DND-41 (cell line): ENCODE data around the gene HECW1.
"Not testable (repeated sequence)": the region's sequence is repeated elsewhere in the genome, so short reads cannot be mapped to it uniquely, and the experiment has no call there.

Experiments used
- EZH2 ChIP-seq: IDR thresholded peaks from 3 replicates; pipeline ENCODE4 v1.6.1; 2012; ENCODE audit warnings: borderline replicate concordance, low read depth, mild to moderate bottlenecking, moderate library complexity, low read length, inconsistent platforms; ENCODE audit not compliant: severe bottlenecking
- TF ChIP-seq, protein P1 (sequence below): IDR thresholded peaks from 2 replicates; pipeline ENCODE4 v1.5.1; 2012; ENCODE audit warnings: borderline replicate concordance, low read length, moderate library complexity, mild to moderate bottlenecking; ENCODE audit not compliant: poor library complexity, severe bottlenecking; ENCODE audit errors: extremely low read depth

DNA sequence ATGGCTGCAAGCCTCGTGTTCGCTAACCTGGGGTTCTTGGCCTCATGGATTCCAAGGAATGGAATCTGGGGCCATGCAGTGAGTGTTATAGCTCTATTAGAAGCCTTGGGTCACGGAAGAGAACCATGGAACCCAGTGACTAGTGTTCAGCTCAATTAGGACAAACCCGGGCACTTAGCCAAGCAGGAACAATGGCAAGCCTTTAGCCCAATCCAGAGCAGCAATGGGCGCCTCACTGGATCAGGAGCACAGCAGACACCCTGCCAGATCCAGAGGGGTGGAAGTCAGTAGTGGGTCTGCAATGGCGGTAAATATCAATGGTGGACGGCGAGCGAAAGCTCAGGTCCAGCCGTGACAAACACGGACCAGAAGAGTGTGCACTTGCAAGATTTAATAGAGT, 98.1 kb downstream of the HECW1 start:
- TF ChIP-seq, protein P1, sequence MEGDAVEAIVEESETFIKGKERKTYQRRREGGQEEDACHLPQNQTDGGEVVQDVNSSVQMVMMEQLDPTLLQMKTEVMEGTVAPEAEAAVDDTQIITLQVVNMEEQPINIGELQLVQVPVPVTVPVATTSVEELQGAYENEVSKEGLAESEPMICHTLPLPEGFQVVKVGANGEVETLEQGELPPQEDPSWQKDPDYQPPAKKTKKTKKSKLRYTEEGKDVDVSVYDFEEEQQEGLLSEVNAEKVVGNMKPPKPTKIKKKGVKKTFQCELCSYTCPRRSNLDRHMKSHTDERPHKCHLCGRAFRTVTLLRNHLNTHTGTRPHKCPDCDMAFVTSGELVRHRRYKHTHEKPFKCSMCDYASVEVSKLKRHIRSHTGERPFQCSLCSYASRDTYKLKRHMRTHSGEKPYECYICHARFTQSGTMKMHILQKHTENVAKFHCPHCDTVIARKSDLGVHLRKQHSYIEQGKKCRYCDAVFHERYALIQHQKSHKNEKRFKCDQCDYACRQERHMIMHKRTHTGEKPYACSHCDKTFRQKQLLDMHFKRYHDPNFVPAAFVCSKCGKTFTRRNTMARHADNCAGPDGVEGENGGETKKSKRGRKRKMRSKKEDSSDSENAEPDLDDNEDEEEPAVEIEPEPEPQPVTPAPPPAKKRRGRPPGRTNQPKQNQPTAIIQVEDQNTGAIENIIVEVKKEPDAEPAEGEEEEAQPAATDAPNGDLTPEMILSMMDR: not testable (repeated sequence)
- not testable (repeated sequence) for TF ChIP-seq EZH2
